Neuron (in vitro differentiated cells): ENCODE data around the gene HSDL1.

Experiments
- H2AFZ ChIP-seq: one replicate; pipeline ENCODE4 v1.6.1; 2013; ENCODE audit warnings: low read depth, mild to moderate bottlenecking, inconsistent platforms, low read length, moderate library complexity
- H3K27me3 ChIP-seq: one replicate; pipeline ENCODE4 v1.6.1; 2013; ENCODE audit warnings: low read length; ENCODE audit not compliant: insufficient read depth
- H3K36me3 ChIP-seq: one replicate; pipeline ENCODE4 v1.6.1; 2013; ENCODE audit warnings: low read length; ENCODE audit not compliant: insufficient read depth
- H3K4me1 ChIP-seq: one replicate; pipeline ENCODE4 v1.6.1; 2013; ENCODE audit warnings: low read length; ENCODE audit not compliant: insufficient read depth
- H3K4me3 ChIP-seq: 2 replicates; pipeline ENCODE4 v1.5.1; 2013; ENCODE audit warnings: mild to moderate bottlenecking, low read length, moderate library complexity
- H3K9me3 ChIP-seq: one replicate; pipeline ENCODE4 v1.6.1; 2013; ENCODE audit warnings: low read length

Gene HSDL1

DNA sequence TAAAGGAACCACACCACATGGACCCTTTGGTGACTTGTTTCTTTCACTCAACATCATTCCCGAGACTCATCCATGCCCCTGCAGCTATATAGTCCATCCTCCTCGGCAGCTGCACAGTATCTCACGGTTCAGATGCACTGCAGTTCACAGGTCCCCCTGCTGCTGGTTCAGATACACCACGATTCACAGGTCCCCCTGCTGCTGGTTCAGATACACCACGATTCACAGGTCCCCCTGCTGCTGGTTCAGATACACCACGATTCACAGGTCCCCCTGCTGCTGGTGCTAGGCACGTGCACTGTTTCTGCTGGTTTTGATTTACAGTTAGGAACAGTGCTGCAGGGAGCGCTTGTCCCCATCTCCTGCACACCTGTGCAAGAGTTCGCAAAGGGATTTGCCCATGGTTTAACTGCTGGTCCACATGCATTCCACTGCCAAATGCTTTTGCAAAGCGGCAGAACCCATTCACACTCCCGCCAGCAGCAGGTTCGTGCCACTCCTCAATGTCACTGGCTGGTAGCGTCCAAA, 3.8 kb downstream of the HSDL1 start:
- Histone ChIP-seq H3K9me3 (peaks cover 4% of the 10 kb centered on the region), H3K4me1 (peaks cover 25% of the 10 kb centered on the region), H3K36me3 (no peaks in the 10 kb centered on the region), H3K4me3 (no peak overlapping the region), H3K27me3 (no peaks in the 10 kb centered on the region), H2AFZ (no peak overlapping the region)

GRCh38 chr16:84139628-84140258, 5.2 kb downstream of the HSDL1 start:
- Histone ChIP-seq H3K4me3 (no peak overlapping the region), H2AFZ (no peak overlapping the region), H3K36me3 (no peaks in the 10 kb centered on the region), H3K9me3 (peaks cover 4% of the 10 kb centered on the region), H3K4me1 (peaks cover 23% of the 10 kb centered on the region), H3K27me3 (no peaks in the 10 kb centered on the region)

DNA sequence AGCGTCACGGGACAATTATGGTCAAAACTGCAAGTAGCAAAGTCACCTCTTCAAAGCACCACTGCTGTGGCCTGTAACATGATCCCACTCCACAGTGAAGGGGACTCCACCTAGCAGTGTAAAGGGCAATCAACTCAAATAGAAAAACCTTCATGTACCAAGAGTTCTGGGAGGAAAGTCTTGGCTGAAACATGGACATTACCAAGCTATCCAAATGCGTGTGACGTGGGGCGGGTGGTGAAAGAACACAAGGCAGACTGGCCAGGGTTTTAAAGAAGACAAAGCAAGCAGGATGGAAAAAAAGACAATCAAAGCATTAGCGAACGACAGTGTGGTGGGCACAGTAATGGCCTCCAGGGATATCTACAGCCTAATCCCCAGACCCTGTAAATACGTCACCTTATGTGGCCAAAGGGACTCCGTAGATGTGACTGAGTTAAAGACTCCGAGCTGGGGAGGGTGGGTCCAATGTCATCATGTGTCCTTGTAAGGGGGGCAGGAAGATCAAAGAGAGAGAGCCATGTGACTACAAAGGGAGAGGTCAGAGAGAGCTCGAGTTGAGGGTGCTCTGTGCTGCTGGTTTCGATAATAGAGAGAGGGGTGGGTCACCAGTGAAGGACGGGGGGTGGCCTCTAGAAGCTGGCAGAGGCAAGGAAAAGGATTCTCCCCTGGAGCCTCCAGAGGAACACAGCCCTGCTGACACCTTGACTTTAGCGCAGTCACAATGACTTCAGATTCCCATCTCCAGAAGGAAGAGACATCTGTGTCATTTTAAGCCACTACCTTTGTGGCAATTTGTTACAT, 6.0 kb downstream of the HSDL1 start:
- Histone ChIP-seq H3K27me3 (no peaks in the 10 kb centered on the region), H3K36me3 (no peaks in the 10 kb centered on the region), H3K4me3 (no peak overlapping the region), H2AFZ (no peak overlapping the region), H3K9me3 (peaks cover 4% of the 10 kb centered on the region), H3K4me1 (peaks cover 23% of the 10 kb centered on the region)

DNA sequence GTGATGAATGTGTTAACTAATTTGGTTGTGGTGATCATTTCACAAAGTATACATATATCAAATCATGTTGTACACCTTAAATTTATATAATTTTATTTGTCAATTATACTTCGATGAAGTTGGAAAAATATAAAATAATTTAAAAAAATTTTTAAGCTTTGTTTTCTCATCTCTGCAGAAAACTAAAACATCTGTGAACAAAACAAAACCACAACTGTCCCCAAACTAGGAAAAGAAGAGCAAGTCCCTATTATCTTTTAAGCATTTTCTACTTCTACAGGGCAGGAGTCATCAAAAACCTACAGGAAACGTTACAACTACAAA, 6.5 kb downstream of the HSDL1 start:
- Histone ChIP-seq H3K9me3 (peaks cover 4% of the 10 kb centered on the region), H3K4me3 (no peak overlapping the region), H3K36me3 (no peaks in the 10 kb centered on the region), H3K4me1 (peaks cover 23% of the 10 kb centered on the region), H3K27me3 (no peaks in the 10 kb centered on the region), H2AFZ (no peak overlapping the region)

GRCh38 chr16:84137769-84138357, 7.1 kb downstream of the HSDL1 start:
- no peak overlapping the region for H3K4me3 ChIP-seq
- peaks cover 23% of the 10 kb centered on the region for H3K4me1 ChIP-seq
- H2AFZ ChIP-seq = no peak overlapping the region
- no peaks in the 10 kb centered on the region for H3K36me3 ChIP-seq
- peaks cover 4% of the 10 kb centered on the region for H3K9me3 ChIP-seq
- H3K27me3 ChIP-seq = no peaks in the 10 kb centered on the region

- Histone ChIP-seq H3K27me3 (no peaks in the 10 kb centered on the region), H3K4me3 (no peak overlapping the region), H2AFZ (no peak overlapping the region)
Observed at GRCh38 chr16:84137287-84137686, 7.7 kb downstream of the HSDL1 start.

GRCh38 chr16:84136331-84137125, 8.4 kb downstream of the HSDL1 start:
- Histone ChIP-seq H2AFZ (no peak overlapping the region), H3K9me3 (peaks cover 4% of the 10 kb centered on the region)

More at GRCh38 chr16:84137287-84137686, 7.7 kb downstream of the HSDL1 start:
- Histone ChIP-seq H3K36me3 (peaks cover 2% of the 10 kb centered on the region), H3K9me3 (peaks cover 4% of the 10 kb centered on the region), H3K4me1 (peaks cover 23% of the 10 kb centered on the region)

GRCh38 chr16:84132527-84133285, 12.3 kb downstream of the HSDL1 start:
- Histone ChIP-seq H2AFZ (no peak overlapping the region), H3K27me3 (no peaks in the 10 kb centered on the region), H3K4me3 (no peak overlapping the region), H3K9me3 (no peaks in the 10 kb centered on the region), H3K36me3 (peaks cover 29% of the 10 kb centered on the region), H3K4me1 (peaks cover 7% of the 10 kb centered on the region)

More at GRCh38 chr16:84136331-84137125, 8.4 kb downstream of the HSDL1 start:
- Histone ChIP-seq H3K4me1 (peaks cover 23% of the 10 kb centered on the region), H3K4me3 (no peak overlapping the region), H3K36me3 (peaks cover 3% of the 10 kb centered on the region), H3K27me3 (no peaks in the 10 kb centered on the region)

DNA sequence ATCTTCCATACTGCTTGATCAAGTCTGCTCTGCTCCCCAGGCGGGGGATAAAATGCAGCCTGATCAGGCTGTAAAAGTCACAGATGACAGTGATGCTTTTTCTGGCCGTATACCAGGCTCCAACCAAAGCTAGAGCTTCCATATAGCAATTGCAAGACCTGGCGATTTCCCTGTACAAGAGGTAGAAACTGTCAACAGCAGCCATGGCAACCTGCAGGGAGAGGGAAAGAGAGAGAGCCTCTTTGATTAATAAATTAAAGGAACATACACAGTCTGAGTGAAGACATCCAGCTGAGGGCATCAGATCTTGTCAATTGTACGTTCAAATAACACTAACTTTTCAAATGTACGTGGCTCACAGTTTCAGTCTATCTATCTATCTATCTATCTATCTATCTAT, 13.9 kb downstream of the HSDL1 start:
- Histone ChIP-seq H3K27me3 (no peaks in the 10 kb centered on the region), H3K36me3 (peaks cover 38% of the 10 kb centered on the region), H2AFZ (no peak overlapping the region), H3K4me1 (peaks cover under 1% of the 10 kb centered on the region), H3K9me3 (no peaks in the 10 kb centered on the region), H3K4me3 (no peak overlapping the region)

DNA sequence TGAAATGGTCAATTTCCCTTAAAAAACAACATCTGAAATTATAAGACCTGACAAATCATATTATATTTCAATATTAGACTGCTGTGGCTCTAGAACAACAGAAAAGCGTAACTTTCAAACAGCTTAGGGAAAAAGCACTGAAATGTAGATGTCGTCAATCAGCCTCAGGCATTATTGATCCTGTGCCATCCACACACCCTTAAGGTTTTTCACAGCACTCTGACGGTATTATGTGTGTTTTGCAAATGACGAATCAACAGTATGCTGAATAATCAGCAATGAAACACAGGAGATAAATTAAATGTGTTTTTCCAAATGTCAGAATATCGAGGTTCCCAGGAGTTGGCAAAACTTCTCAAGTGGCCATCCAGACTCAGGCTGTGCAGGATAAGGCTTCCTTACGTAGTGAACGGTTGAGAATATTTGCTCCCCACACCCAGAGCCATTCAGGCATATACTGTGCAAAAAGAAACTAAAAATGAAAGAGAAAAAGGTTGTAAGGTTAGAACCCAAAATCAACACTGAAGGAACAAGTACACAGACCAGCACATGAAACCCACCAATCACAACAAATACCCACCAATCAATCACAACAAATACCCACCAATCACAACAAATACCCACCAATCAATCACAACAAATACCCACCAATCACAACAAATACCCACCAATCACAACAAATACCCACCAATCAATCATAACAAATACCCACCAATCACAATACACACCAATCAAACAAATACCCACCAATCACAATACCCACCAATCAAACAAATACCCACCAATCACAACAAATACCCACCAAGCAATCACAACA, 20.5 kb downstream of the HSDL1 start:
- peaks cover 54% of the 10 kb centered on the region for H3K36me3 ChIP-seq
- H3K4me3 ChIP-seq = no peak overlapping the region
- no peaks in the 10 kb centered on the region for H3K4me1 ChIP-seq
- no peaks in the 10 kb centered on the region for H3K9me3 ChIP-seq
- H2AFZ ChIP-seq = no peak overlapping the region
- H3K27me3 ChIP-seq = no peaks in the 10 kb centered on the region

GRCh38 chr16:84121007-84121406, 24.0 kb downstream of the HSDL1 start:
- Histone ChIP-seq H3K4me1 (peaks cover 6% of the 10 kb centered on the region), H3K9me3 (no peaks in the 10 kb centered on the region), H3K27me3 (no peaks in the 10 kb centered on the region), H3K4me3 (no peak overlapping the region), H3K36me3 (peaks cover 32% of the 10 kb centered on the region), H2AFZ (no peak overlapping the region)

GRCh38 chr16:84120023-84120422, 25.0 kb downstream of the HSDL1 start:
- H3K4me3 ChIP-seq = no peak overlapping the region
- H3K4me1 ChIP-seq = peaks cover 14% of the 10 kb centered on the region
- peaks cover 30% of the 10 kb centered on the region for H3K36me3 ChIP-seq
- no peaks in the 10 kb centered on the region for H3K9me3 ChIP-seq
- H3K27me3 ChIP-seq = no peaks in the 10 kb centered on the region
- H2AFZ ChIP-seq = no peak overlapping the region
